Thyroid gland (tissue), 4 donors: ENCODE results near the gene NPIPB6. TPM values are rescaled to one million over a fixed set of nuclear protein-coding genes. Genes with fewer than 3 reads are reported as not detected.
A peak's percentile ranks its signal among the peaks of the same experiment; 100 is the strongest.

Experiments used
- DNase-seq, 2 donors: peaks; one replicate each; pipeline ENCODE4 v3.0.0-alpha.2; 2019
- H3K27ac ChIP-seq, 3 donors: fragments of 200-600 bp; sonication (generic); 1 replicate in 2 of 3; 2 replicates in 1 of 3; pipeline ENCODE4 v1.5.1; 2016 to 2019; ENCODE audit warnings: mild to moderate bottlenecking in 1 of 3, moderate library complexity in 1 of 3
- H3K27me3 ChIP-seq: fragments of 200-600 bp; sonication (generic); one replicate; pipeline ENCODE4 v1.5.1; 2019
- H3K36me3 ChIP-seq, 2 donors: fragments of 200-600 bp; sonication (generic); one replicate each; pipeline ENCODE4 v1.5.1; 2016 to 2019
- H3K4me1 ChIP-seq, 2 donors: fragments of 200-600 bp; sonication (generic); one replicate each; pipeline ENCODE4 v1.5.1; 2017 to 2019
- H3K4me3 ChIP-seq, 3 donors: fragments of 200-600 bp; sonication (generic); replicated peaks in 1 of 3; 1 replicate in 2 of 3; 2 replicates in 1 of 3; pipeline ENCODE4 v1.5.1; 2016; ENCODE audit warnings: mild to moderate bottlenecking in 1 of 3
- H3K9me3 ChIP-seq: fragments of 200-600 bp; sonication (generic); one replicate; pipeline ENCODE4 v1.5.1; 2017
- POLR2A ChIP-seq, 2 donors: fragments of 450-650 bp; IDR thresholded peaks; one replicate each; pipeline ENCODE4 v1.6.1; 2017; ENCODE audit warnings: antibody characterized with exemption in 2 of 2, mild to moderate bottlenecking in 2 of 2, moderate library complexity in 1 of 2
- WGBS, 2 donors: methylation state at CpG; one replicate each; pipeline ENCODE4 v1.1.5; 2017; 5-methylcytosine and 5-hydroxymethylcytosine counted together
- intact Hi-C: fragments of 100-400 bp; cut with DNase I; formaldehyde crosslinking; loops from one replicate; pipeline ENCODE4 v1.15.1; 2023
- total RNA-seq, 4 donors: library from RNA; depleted of rRNA; stranded (reverse); fragments of >200 nt; gene quantifications; one replicate each; pipeline ENCODE4 v1.2.3, GENCODE V29; 2016
- TF ChIP-seq, protein P1 (sequence below), 6 experiments: fragments of 200-600 bp in 3 of 6; fragments of 450-650 bp in 3 of 6; sonication (generic) in 3 of 6; IDR thresholded peaks; one replicate each; pipeline ENCODE4 v1.5.1; 2016 to 2019; ENCODE audit warnings: antibody characterized with exemption in 6 of 6, mild to moderate bottlenecking in 2 of 6, inconsistent platforms in 1 of 6, moderate library complexity in 1 of 6

NPIPB6 gene
- total RNA-seq, 4 donors from 2014 or later: 2.5 to 10.5 (median 6.3) TPM; not detected in 1

DNA sequence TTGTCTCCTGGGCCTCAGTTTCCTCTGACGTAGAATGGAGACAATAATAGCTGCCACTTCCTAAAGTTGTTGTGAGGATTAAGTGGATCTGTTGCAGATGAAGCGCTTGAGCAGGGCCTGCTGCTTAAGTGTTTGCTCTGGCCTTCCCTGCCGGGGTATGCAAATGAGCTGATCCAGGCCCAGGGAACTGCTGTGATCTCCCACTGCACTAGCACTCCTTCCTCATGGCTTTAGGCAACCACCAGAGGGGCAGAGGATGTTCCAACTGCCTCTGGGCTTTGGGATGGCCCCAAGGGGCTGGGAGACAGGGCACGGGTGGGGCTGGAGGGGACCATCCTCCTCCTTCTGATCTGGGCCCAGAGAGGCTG lies 64.8 kb downstream of the NPIPB6 start:
- Histone ChIP-seq H3K36me3 (no peaks in the 10 kb centered on the region), H3K27ac (no peak overlapping the region), H3K4me3 (no peak overlapping the region), H3K9me3 (no peaks in the 10 kb centered on the region), H3K4me1 (peaks cover 12 to 21% of the 10 kb centered on the region in 2 donors), H3K27me3 (no peaks in the 10 kb centered on the region)
- 34 to 39% methylated on average over 3 to 4 of the region's 4 CpGs for WGBS, 2 donors
- peak; percentile 60 to 67 for DNase-seq
- TF ChIP-seq, protein P1, sequence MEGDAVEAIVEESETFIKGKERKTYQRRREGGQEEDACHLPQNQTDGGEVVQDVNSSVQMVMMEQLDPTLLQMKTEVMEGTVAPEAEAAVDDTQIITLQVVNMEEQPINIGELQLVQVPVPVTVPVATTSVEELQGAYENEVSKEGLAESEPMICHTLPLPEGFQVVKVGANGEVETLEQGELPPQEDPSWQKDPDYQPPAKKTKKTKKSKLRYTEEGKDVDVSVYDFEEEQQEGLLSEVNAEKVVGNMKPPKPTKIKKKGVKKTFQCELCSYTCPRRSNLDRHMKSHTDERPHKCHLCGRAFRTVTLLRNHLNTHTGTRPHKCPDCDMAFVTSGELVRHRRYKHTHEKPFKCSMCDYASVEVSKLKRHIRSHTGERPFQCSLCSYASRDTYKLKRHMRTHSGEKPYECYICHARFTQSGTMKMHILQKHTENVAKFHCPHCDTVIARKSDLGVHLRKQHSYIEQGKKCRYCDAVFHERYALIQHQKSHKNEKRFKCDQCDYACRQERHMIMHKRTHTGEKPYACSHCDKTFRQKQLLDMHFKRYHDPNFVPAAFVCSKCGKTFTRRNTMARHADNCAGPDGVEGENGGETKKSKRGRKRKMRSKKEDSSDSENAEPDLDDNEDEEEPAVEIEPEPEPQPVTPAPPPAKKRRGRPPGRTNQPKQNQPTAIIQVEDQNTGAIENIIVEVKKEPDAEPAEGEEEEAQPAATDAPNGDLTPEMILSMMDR (IDR thresholded peaks at IDR 0.05): no peak
- TF ChIP-seq POLR2A (IDR thresholded peaks at IDR 0.05): no peak
- intact Hi-C loops: no loop called here

DNA sequence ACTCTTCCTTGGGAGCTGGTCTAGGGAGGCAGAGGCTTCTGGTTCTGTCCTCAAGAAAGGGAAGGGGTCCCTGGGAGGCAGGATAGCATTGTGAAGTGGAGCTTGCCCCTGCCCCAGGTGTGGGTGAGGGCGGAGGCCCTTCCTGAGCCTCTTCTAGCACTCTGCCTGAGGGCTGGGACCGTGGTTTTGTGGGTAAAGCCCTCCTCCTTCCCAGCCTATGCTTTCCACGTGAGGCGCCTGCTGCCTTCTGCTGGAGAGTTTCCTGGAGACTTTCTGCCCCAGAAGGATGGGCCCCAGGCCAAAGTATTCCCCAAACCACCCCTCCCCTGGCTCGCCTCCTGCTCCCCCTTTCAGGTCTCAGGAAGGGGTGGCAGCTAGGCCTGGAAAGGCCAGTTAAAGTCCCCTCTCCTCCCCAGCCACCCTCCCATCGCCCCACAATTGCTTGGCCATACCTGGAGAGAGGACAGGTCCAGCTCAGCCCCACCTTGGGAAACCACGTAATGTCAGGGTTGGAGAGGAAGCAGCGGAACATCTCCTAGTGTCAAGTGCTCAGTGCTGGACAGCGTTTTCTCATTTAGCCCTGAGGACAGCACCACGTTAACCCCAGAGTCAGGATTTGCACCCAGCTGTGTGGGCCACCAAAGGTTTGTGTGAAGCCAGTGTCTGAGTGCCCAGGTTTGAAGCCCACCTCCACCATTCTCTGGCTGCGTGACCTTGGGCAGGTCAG lies 65.4 kb downstream of the NPIPB6 start:
- Histone ChIP-seq H3K4me3 (no peak overlapping the region), H3K4me1 (peaks cover 17 to 21% of the 10 kb centered on the region in 2 donors), H3K27ac (peak overlapping the region; percentile 17 to 24 (median 17)), H3K9me3 (no peaks in the 10 kb centered on the region), H3K36me3 (no peaks in the 10 kb centered on the region), H3K27me3 (no peaks in the 10 kb centered on the region)
- peak; percentile 48 to 58 for DNase-seq
- intact Hi-C loops: no loop called here
- WGBS, 2 donors: 48 to 49% methylated on average over 8 to 10 of the region's 11 CpGs
- TF ChIP-seq, protein P1 (IDR thresholded peaks at IDR 0.05): no peak
- no peak for TF ChIP-seq POLR2A (IDR thresholded peaks at IDR 0.05)

DNA sequence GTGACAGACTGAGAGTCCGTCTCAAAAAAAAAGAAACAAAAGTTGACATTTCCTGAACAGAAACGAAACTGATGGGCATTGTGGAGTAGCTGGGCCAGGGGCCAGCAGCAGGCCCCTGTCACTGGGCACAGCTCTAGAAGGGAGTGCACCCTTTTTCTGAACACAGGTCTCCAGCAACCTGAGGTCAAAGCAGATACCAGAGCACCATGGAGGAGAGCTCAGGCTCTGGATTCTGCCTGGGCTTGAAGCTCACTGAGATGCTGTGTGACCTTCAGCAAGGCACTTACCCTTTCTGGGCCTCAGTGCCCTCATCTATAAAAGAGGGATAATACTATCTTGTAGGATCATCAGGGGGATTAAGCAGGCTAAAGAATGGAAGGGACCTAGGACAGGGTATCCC lies 66.0 kb downstream of the NPIPB6 start:
- Histone ChIP-seq H3K27ac (peak overlapping the region in 2 of 3 donors; percentile 17), H3K4me3 (no peak overlapping the region), H3K9me3 (no peaks in the 10 kb centered on the region), H3K27me3 (no peaks in the 10 kb centered on the region), H3K4me1 (peaks cover 18 to 21% of the 10 kb centered on the region in 2 donors), H3K36me3 (no peaks in the 10 kb centered on the region)
- TF ChIP-seq POLR2A (IDR thresholded peaks at IDR 0.05): no peak
- TF ChIP-seq, protein P1 (IDR thresholded peaks at IDR 0.05): no peak
- DNase-seq: no peak
- 33 to 53% methylated on average over 2 of the region's 2 CpGs for WGBS, 2 donors
- intact Hi-C loops: no loop called here

DNA sequence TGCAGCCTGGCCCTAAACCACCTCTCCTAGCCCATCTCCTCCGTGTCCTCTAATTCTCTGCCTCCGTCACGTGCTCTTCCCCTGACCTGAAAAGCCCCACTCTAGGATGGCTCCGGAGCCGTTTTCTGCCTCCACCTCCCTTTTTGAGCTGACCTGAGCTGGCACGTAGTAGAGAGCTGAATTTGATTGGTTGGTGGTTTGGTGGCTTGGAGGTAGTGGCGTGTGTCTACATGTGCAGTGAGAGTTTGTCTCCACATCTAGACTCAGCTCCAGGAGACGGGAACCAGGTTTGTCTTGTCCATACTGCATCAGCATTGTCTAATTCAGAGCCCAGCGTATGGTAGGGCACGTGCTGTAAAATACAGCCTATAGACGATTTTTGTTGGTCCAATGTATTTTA lies 68.0 kb downstream of the NPIPB6 start:
- Histone ChIP-seq H3K4me3 (no peak overlapping the region), H3K27me3 (no peaks in the 10 kb centered on the region), H3K9me3 (no peaks in the 10 kb centered on the region), H3K36me3 (no peaks in the 10 kb centered on the region), H3K4me1 (peaks cover 18 to 21% of the 10 kb centered on the region in 2 donors), H3K27ac (no peak overlapping the region)
- WGBS, 2 donors: 87 to 89% methylated on average over 11 of the region's 11 CpGs
- DNase-seq: no peak
- intact Hi-C loops: no loop called here
- TF ChIP-seq, protein P1 (IDR thresholded peaks at IDR 0.05): no peak
- no peak for TF ChIP-seq POLR2A (IDR thresholded peaks at IDR 0.05)

DNA sequence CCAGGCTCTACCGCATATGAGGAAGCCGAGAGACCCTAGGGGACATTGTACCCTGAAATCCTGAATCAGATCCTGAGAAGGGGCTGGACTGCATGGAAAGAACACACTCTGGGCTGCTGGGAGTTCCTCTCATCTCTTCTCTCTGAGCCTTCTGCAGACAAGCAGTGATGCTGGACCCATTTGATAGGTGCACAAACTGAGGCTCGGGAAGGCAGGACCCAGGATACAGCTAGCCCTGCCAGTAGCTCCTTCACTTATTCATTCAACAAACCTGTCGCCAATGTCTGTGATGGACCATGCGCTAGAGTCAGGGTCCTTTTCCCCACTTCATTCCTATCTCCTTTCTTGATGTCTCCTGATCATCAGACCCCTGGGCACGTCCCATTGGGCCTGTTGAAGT lies 69.1 kb downstream of the NPIPB6 start:
- WGBS, 2 donors: 80 to 82% methylated on average over 4 to 5 of the region's 6 CpGs
- Histone ChIP-seq H3K9me3 (no peaks in the 10 kb centered on the region), H3K4me1 (peaks cover 18 to 21% of the 10 kb centered on the region in 2 donors), H3K36me3 (no peaks in the 10 kb centered on the region), H3K27ac (no peak overlapping the region), H3K27me3 (no peaks in the 10 kb centered on the region), H3K4me3 (no peak overlapping the region)
- TF ChIP-seq, protein P1 (IDR thresholded peaks at IDR 0.05): no peak
- TF ChIP-seq POLR2A (IDR thresholded peaks at IDR 0.05): no peak
- no peak for DNase-seq
- intact Hi-C loops: no loop called here
